ENCODE data around the gene ANKRD30B.
"Not testable (repeated sequence)": the region's sequence is repeated elsewhere in the genome, so short reads cannot be mapped to it uniquely, and the experiment has no call there.

- TF ChIP-seq, protein P1, sequence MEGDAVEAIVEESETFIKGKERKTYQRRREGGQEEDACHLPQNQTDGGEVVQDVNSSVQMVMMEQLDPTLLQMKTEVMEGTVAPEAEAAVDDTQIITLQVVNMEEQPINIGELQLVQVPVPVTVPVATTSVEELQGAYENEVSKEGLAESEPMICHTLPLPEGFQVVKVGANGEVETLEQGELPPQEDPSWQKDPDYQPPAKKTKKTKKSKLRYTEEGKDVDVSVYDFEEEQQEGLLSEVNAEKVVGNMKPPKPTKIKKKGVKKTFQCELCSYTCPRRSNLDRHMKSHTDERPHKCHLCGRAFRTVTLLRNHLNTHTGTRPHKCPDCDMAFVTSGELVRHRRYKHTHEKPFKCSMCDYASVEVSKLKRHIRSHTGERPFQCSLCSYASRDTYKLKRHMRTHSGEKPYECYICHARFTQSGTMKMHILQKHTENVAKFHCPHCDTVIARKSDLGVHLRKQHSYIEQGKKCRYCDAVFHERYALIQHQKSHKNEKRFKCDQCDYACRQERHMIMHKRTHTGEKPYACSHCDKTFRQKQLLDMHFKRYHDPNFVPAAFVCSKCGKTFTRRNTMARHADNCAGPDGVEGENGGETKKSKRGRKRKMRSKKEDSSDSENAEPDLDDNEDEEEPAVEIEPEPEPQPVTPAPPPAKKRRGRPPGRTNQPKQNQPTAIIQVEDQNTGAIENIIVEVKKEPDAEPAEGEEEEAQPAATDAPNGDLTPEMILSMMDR (IDR thresholded peaks at IDR 0.05), result not testable (repeated sequence)
- not testable (repeated sequence) for TF ChIP-seq POLR2A (IDR thresholded peaks at IDR 0.05)
Observed at GRCh38 chr18:14763566-14763965, 15.6 kb downstream of the ANKRD30B start.
